SK-N-SH (cell line): ENCODE measurements around the gene SLC25A33. TPM values are rescaled to one million over a fixed set of nuclear protein-coding genes. Genes with fewer than 3 reads are reported as not detected.

Source experiments
- CTCF ChIA-PET: fragments of 300-600, 350-600 bp; formaldehyde crosslinking; extraction: SDS; loops from one replicate; lab custom pipeline; 2021; lab: Yijun Ruan, JAX
- POLR2A ChIA-PET: fragments of 350-600 bp; sonication (Branson Sonifier 250); formaldehyde crosslinking; extraction: SDS; loops from one replicate; lab custom pipeline; 2020; ENCODE audit warnings: antibody characterized with exemption, inconsistent platforms; lab: Yijun Ruan, JAX
- DNase-seq: peaks from one replicate; pipeline ENCODE4 v3.0.0; 2012
- H2AFZ ChIP-seq: fragments of 200-600 bp; sonication (generic); 2 replicates; pipeline ENCODE4 v1.8.1; 2016; ENCODE audit warnings: antibody characterized with exemption, mild to moderate bottlenecking, low read depth
- H3F3A ChIP-seq: fragments of 200-600 bp; sonication (generic); replicated peaks from 2 replicates; pipeline ENCODE3; 2016; ENCODE audit warnings: antibody characterized with exemption, mild to moderate bottlenecking; ENCODE audit not compliant: insufficient read depth
- H3K27ac ChIP-seq, 2 experiments: fragments of 200-500 bp in 1 of 2; fragments of 200-600 bp in 1 of 2; sonication (Bioruptor generic) in 1 of 2; sonication (generic), shearing (Covaris generic) in 1 of 2; 2 replicates each; pipeline versions ENCODE4 v1.5.1 to v1.6.1; 2014 to 2016; ENCODE audit warnings: low read depth in 2 of 2, inconsistent platforms in 1 of 2, low read length in 1 of 2, mild to moderate bottlenecking in 1 of 2, mixed read lengths in 1 of 2
- H3K27me3 ChIP-seq: fragments of 200-600 bp; sonication (generic), shearing (Covaris generic); 2 replicates; pipeline ENCODE4 v1.6.1; 2016; ENCODE audit warnings: mixed run types; ENCODE audit not compliant: insufficient read depth
- H3K36me3 ChIP-seq, 2 experiments: fragments of 200-500 bp in 1 of 2; fragments of 200-600 bp in 1 of 2; sonication (Bioruptor generic) in 1 of 2; sonication (generic) in 1 of 2; replicated peaks in 1 of 2; 2 replicates each; pipeline versions ENCODE3 to v1.5.1; 2014 to 2016; ENCODE audit warnings: low read length in 1 of 2, mild to moderate bottlenecking in 1 of 2; ENCODE audit not compliant: insufficient read depth in 2 of 2, control insufficient read depth in 1 of 2
- H3K4me1 ChIP-seq, 2 experiments: fragments of 200-500 bp in 1 of 2; fragments of 200-600 bp in 1 of 2; sonication (Bioruptor generic) in 1 of 2; sonication (generic), shearing (Covaris generic) in 1 of 2; 2 replicates each; pipeline versions ENCODE4 v1.5.1 to v1.6.1; 2014 to 2016; ENCODE audit warnings: low read depth in 1 of 2, low read length in 1 of 2, mixed run types in 1 of 2; ENCODE audit not compliant: insufficient read depth in 2 of 2, control insufficient read depth in 1 of 2
- H3K4me2 ChIP-seq: fragments of 200-600 bp; sonication (generic), shearing (Covaris generic); 2 replicates; pipeline ENCODE4 v1.6.1; 2017; ENCODE audit warnings: mixed run types
- H3K4me3 ChIP-seq, 2 experiments: fragments of 200-500 bp in 1 of 2; fragments of 200-600 bp in 1 of 2; sonication (Bioruptor generic) in 1 of 2; sonication (generic), shearing (Covaris generic) in 1 of 2; 2 replicates each; pipeline versions ENCODE4 v1.5.1 to v1.8.1; 2014 to 2016; ENCODE audit warnings: low read depth in 2 of 2, inconsistent platforms in 1 of 2, low read length in 1 of 2, mild to moderate bottlenecking in 1 of 2, mixed read lengths in 1 of 2, moderate library complexity in 1 of 2
- H3K79me2 ChIP-seq: fragments of 200-600 bp; sonication (generic); 2 replicates; pipeline ENCODE4 v1.8.1; 2017; ENCODE audit warnings: mild to moderate bottlenecking; ENCODE audit not compliant: insufficient read depth
- H3K9ac ChIP-seq: fragments of 200-600 bp; sonication (generic); 2 replicates; pipeline ENCODE4 v1.6.1; 2017; ENCODE audit warnings: mixed run types
- H3K9me2 ChIP-seq: fragments of 200-600 bp; sonication (generic); 2 replicates; pipeline ENCODE4 v1.6.1; 2017; ENCODE audit warnings: mixed run types
- H3K9me3 ChIP-seq: fragments of 200-600 bp; sonication (generic); 2 replicates; pipeline ENCODE4 v1.6.1; 2017; ENCODE audit warnings: mixed run types, mild to moderate bottlenecking, moderate library complexity
- H4K20me1 ChIP-seq: fragments of 200-600 bp; sonication (generic); 2 replicates; pipeline ENCODE4 v1.6.1; 2017; ENCODE audit warnings: mild to moderate bottlenecking, mixed run types; ENCODE audit not compliant: insufficient read depth
- CHD2 ChIP-seq: fragments of 150-350 bp; IDR thresholded peaks from 2 replicates; pipeline ENCODE4 v1.6.1; 2018; ENCODE audit warnings: low read length; ENCODE audit not compliant: partially characterized antibody
- ELF1 ChIP-seq: IDR thresholded peaks from 2 replicates; pipeline ENCODE4 v1.4.0; 2012
- EP300 ChIP-seq, 2 experiments: IDR thresholded peaks; 2 replicates each; pipeline versions ENCODE4 v1.4.0 to v1.6.1; 2012; ENCODE audit warnings: borderline replicate concordance in 1 of 2, low read depth in 1 of 2, low read length in 1 of 2
- GABPA ChIP-seq: IDR thresholded peaks from 2 replicates; pipeline ENCODE4 v1.4.0; 2012; ENCODE audit warnings: low read depth, mild to moderate bottlenecking
- GATA2 ChIP-seq: sonication (generic); formaldehyde crosslinking; IDR thresholded peaks from 2 replicates; pipeline ENCODE4 v1.5.0; 2020; ENCODE audit warnings: mild to moderate bottlenecking, missing genetic modification reagents
- IRF3 ChIP-seq: fragments of 150-350 bp; IDR thresholded peaks from 2 replicates; pipeline ENCODE4 v1.6.1; 2016; ENCODE audit warnings: mild to moderate bottlenecking, low read depth, low read length
- JUND ChIP-seq: IDR thresholded peaks from 2 replicates; pipeline ENCODE4 v1.4.0; 2012
- MEF2A ChIP-seq: IDR thresholded peaks from 2 replicates; pipeline ENCODE4 v1.4.0; 2012; ENCODE audit warnings: low read depth, borderline replicate concordance
- NFIC ChIP-seq: IDR thresholded peaks from 2 replicates; pipeline ENCODE4 v1.4.0; 2012; ENCODE audit warnings: borderline replicate concordance
- NRF1 ChIP-seq: IDR thresholded peaks from 2 replicates; pipeline ENCODE4 v1.6.1; 2012; ENCODE audit warnings: low read depth, mild to moderate bottlenecking, low read length
- RAD21 ChIP-seq: IDR thresholded peaks from 2 replicates; pipeline ENCODE4 v1.6.1; 2012; ENCODE audit warnings: mild to moderate bottlenecking, low read length
- RCOR1 ChIP-seq: fragments of 150-350 bp; IDR thresholded peaks from 2 replicates; pipeline ENCODE4 v1.6.1; 2017; ENCODE audit warnings: antibody characterized with exemption, low read length
- REST ChIP-seq: IDR thresholded peaks from 2 replicates; pipeline ENCODE4 v1.6.1; 2012; ENCODE audit warnings: mild to moderate bottlenecking, low read depth, low read length, moderate library complexity
- TAF1 ChIP-seq: IDR thresholded peaks from 2 replicates; pipeline ENCODE4 v1.6.1; 2012; ENCODE audit warnings: low read depth, mild to moderate bottlenecking, low read length, moderate library complexity, borderline replicate concordance
- ZBTB33 ChIP-seq: IDR thresholded peaks from 2 replicates; pipeline ENCODE4 v1.4.0; 2012; ENCODE audit warnings: low read depth, borderline replicate concordance
- WGBS: methylation state at CpG from one replicate; pipeline ENCODE4 v1.1.6; 2017; ENCODE audit warnings: low lambda C conversion rate; 5-methylcytosine and 5-hydroxymethylcytosine counted together
- polyA plus RNA-seq, 3 experiments: library from polyadenylated mRNA; depleted of rRNA; stranded (reverse); fragments of >200 nt; gene quantifications; 2 replicates each; pipeline ENCODE4 v1.2.3, GENCODE V29; 2012
- TF ChIP-seq, protein P1 (sequence below): fragments of 200-600 bp; sonication (generic); IDR thresholded peaks from 2 replicates; pipeline ENCODE4 v1.6.1; 2017; ENCODE audit warnings: antibody characterized with exemption, mild to moderate bottlenecking, moderate library complexity

Gene SLC25A33
- polyA plus RNA-seq, 1 of the 3 experiments (the other 2 are of a cell fraction): 4.8 TPM

DNA sequence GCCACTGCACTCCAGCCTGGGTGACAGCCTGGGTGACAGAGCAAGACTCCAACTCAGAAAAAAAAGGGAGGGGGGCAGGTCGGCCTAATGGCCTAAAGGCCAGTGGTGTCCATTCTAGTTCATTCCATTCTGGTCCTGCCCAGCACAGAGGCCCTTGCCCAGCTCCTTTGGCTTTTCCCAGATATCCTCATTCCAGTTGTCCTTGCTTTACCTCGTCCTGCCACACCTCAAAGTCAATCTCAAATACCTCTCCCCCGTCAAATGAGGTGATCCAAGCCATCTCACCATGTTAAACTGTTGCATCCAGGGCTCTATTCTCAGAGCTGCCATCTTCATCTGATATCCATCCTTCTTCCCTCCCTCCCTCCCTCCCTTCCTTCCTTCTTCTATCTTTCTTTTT is 92.3 kb downstream of the SLC25A33 start:
- TF ChIP-seq ELF1: no peak
- no peak for TF ChIP-seq RCOR1
- no peak for TF ChIP-seq REST
- no peak for TF ChIP-seq GABPA
- TF ChIP-seq TAF1: no peak
- no peak for TF ChIP-seq RAD21
- TF ChIP-seq GATA2: no peak
- H3K79me2 ChIP-seq: no peaks in the 10 kb centered on the region
- H3K4me3 ChIP-seq: no peak overlapping the region
- no peaks in the 10 kb centered on the region for H3F3A ChIP-seq
- H3K9ac ChIP-seq: no peak overlapping the region
- no peaks in the 10 kb centered on the region for H3K9me3 ChIP-seq
- no peak overlapping the region for H2AFZ ChIP-seq
- no peaks in the 10 kb centered on the region for H3K27me3 ChIP-seq
- no peaks in the 10 kb centered on the region for H4K20me1 ChIP-seq
- ChIA-PET POLR2A (no interaction called here), CTCF (interaction anchor here (1.2 to 1.6 kb wide), 3 partner anchors 16 to 244 kb away, joined by 3 to 4 read pairs (median 4); partner anchors contain the start of gene PIK3CD)
- H3K4me1 ChIP-seq: no peaks in the 10 kb centered on the region; a peak in 1 of 4 replicates
- no peaks in the 10 kb centered on the region for H3K36me3 ChIP-seq
- H3K9me2 ChIP-seq: no peaks in the 10 kb centered on the region
- no peak overlapping the region for H3K27ac ChIP-seq
- no peak for DNase-seq
- no peak overlapping the region for H3K4me2 ChIP-seq
- 56% methylated on average over 2 of the region's 3 CpGs for WGBS

- WGBS: 76% methylated on average over 6 of the region's 6 CpGs
- H3K27ac ChIP-seq: no peak overlapping the region
- no peaks in the 10 kb centered on the region for H3K27me3 ChIP-seq
- CTCF ChIA-PET: no interaction called here
- H3F3A ChIP-seq: no peaks in the 10 kb centered on the region
- H3K9me3 ChIP-seq: no peaks in the 10 kb centered on the region
- no peak overlapping the region for H3K4me2 ChIP-seq
- no peaks in the 10 kb centered on the region for H3K36me3 ChIP-seq
- DNase-seq: no peak
- no peak overlapping the region for H2AFZ ChIP-seq
- no peak overlapping the region for H3K9ac ChIP-seq
- H3K9me2 ChIP-seq: no peaks in the 10 kb centered on the region
- no peak overlapping the region for H3K4me3 ChIP-seq
- no peaks in the 10 kb centered on the region for H3K79me2 ChIP-seq
- H3K4me1 ChIP-seq: no peaks in the 10 kb centered on the region
- no peaks in the 10 kb centered on the region for H4K20me1 ChIP-seq
- POLR2A ChIA-PET: no interaction called here
- no peak for TF ChIP-seq ZBTB33
- TF ChIP-seq IRF3: no peak
- TF ChIP-seq JUND: no peak
- TF ChIP-seq NRF1: no peak
- TF ChIP-seq EP300 (IDR thresholded peaks at IDR 0.05; ENCODE audit: borderline replicate concordance in 1 of 2, low read depth in 1 of 2, low read length in 1 of 2): no peak
- no peak for TF ChIP-seq CHD2
- TF ChIP-seq MEF2A: no peak
- TF ChIP-seq REST: no peak
- TF ChIP-seq RCOR1: no peak
- TF ChIP-seq, protein P1, sequence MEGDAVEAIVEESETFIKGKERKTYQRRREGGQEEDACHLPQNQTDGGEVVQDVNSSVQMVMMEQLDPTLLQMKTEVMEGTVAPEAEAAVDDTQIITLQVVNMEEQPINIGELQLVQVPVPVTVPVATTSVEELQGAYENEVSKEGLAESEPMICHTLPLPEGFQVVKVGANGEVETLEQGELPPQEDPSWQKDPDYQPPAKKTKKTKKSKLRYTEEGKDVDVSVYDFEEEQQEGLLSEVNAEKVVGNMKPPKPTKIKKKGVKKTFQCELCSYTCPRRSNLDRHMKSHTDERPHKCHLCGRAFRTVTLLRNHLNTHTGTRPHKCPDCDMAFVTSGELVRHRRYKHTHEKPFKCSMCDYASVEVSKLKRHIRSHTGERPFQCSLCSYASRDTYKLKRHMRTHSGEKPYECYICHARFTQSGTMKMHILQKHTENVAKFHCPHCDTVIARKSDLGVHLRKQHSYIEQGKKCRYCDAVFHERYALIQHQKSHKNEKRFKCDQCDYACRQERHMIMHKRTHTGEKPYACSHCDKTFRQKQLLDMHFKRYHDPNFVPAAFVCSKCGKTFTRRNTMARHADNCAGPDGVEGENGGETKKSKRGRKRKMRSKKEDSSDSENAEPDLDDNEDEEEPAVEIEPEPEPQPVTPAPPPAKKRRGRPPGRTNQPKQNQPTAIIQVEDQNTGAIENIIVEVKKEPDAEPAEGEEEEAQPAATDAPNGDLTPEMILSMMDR: no peak
- TF ChIP-seq NFIC: no peak
Measured at GRCh38 chr1:9633493-9633892, 94.2 kb downstream of the SLC25A33 start.
